ENCODE measurements around the gene RGS7. TPM values are rescaled to one million over a fixed set of nuclear protein-coding genes. Genes with fewer than 3 reads are reported as not detected.

Gene RGS7
- total RNA-seq, 1 donor from 2014 or later = not detected

GRCh38 chr1:240831191-240831631 is 525.8 kb downstream of the RGS7 start:
- Histone ChIP-seq H3K4me1 (no peaks in the 10 kb centered on the region), H3K27me3 (no peaks in the 10 kb centered on the region), H3K36me3 (no peaks in the 10 kb centered on the region), H3K27ac (no peak overlapping the region), H3K9me3 (no peaks in the 10 kb centered on the region), H3K4me3 (no peak overlapping the region)
- TF ChIP-seq CTCF (IDR thresholded peaks at IDR 0.05) = no peak
- intact Hi-C loops (cut with DNase I) = no loop called here
- DNase-seq (ENCODE audit: extremely low spot score in 2 of 2) = no peak

GRCh38 chr1:240829487-240829886 is 527.5 kb downstream of the RGS7 start:
- intact Hi-C loops (cut with DNase I) = no loop called here

GRCh38 chr1:240827786-240828185 is 529.2 kb downstream of the RGS7 start:
- H3K27ac ChIP-seq = no peak overlapping the region
- intact Hi-C loops (cut with DNase I) = no loop called here

More at GRCh38 chr1:240829487-240829886, 527.5 kb downstream of the RGS7 start:
- no peaks in the 10 kb centered on the region for H3K4me1 ChIP-seq
- no peaks in the 10 kb centered on the region for H3K27me3 ChIP-seq
- H3K4me3 ChIP-seq = no peak overlapping the region
- no peaks in the 10 kb centered on the region for H3K9me3 ChIP-seq
- no peak for DNase-seq (ENCODE audit: extremely low spot score in 2 of 2)
- TF ChIP-seq POLR2A (IDR thresholded peaks at IDR 0.05) = no peak
- TF ChIP-seq POLR2AphosphoS5 (IDR thresholded peaks at IDR 0.05; ENCODE audit: insufficient read depth in 1 of 2, low read depth in 1 of 2) = no peak
- no peak for TF ChIP-seq CTCF (IDR thresholded peaks at IDR 0.05)
- H3K27ac ChIP-seq = no peak overlapping the region
- H3K36me3 ChIP-seq = no peaks in the 10 kb centered on the region

GRCh38 chr1:240824238-240824637 is 532.8 kb downstream of the RGS7 start:
- Histone ChIP-seq H3K27ac (no peak overlapping the region), H3K4me3 (no peak overlapping the region), H3K9me3 (no peaks in the 10 kb centered on the region), H3K4me1 (no peaks in the 10 kb centered on the region), H3K36me3 (no peaks in the 10 kb centered on the region), H3K27me3 (no peaks in the 10 kb centered on the region)
- intact Hi-C loops (cut with DNase I) = no loop called here
- no peak for DNase-seq (ENCODE audit: extremely low spot score in 2 of 2)
- TF ChIP-seq CTCF (IDR thresholded peaks at IDR 0.05) (no peak), POLR2AphosphoS5 (IDR thresholded peaks at IDR 0.05; ENCODE audit: insufficient read depth in 1 of 2, low read depth in 1 of 2) (no peak), POLR2A (IDR thresholded peaks at IDR 0.05) (no peak)

More at GRCh38 chr1:240827786-240828185, 529.2 kb downstream of the RGS7 start:
- Histone ChIP-seq H3K4me1 (no peaks in the 10 kb centered on the region), H3K27me3 (no peaks in the 10 kb centered on the region), H3K4me3 (no peak overlapping the region), H3K9me3 (no peaks in the 10 kb centered on the region), H3K36me3 (no peaks in the 10 kb centered on the region)
- DNase-seq (ENCODE audit: extremely low spot score in 2 of 2) = no peak
- TF ChIP-seq CTCF (IDR thresholded peaks at IDR 0.05) (no peak), POLR2AphosphoS5 (IDR thresholded peaks at IDR 0.05; ENCODE audit: insufficient read depth in 1 of 2, low read depth in 1 of 2) (no peak), POLR2A (IDR thresholded peaks at IDR 0.05) (no peak)

- Histone ChIP-seq H3K9me3 (no peaks in the 10 kb centered on the region), H3K27me3 (no peaks in the 10 kb centered on the region), H3K27ac (no peak overlapping the region), H3K4me1 (no peaks in the 10 kb centered on the region), H3K4me3 (no peak overlapping the region), H3K36me3 (no peaks in the 10 kb centered on the region)
- intact Hi-C loops (cut with DNase I) = no loop called here
- no peak for TF ChIP-seq POLR2AphosphoS5 (IDR thresholded peaks at IDR 0.05; ENCODE audit: insufficient read depth in 1 of 2, low read depth in 1 of 2)
- TF ChIP-seq POLR2A (IDR thresholded peaks at IDR 0.05) = no peak
- TF ChIP-seq CTCF (IDR thresholded peaks at IDR 0.05) = no peak
- DNase-seq (ENCODE audit: extremely low spot score in 2 of 2) = no peak
Observed at GRCh38 chr1:240823357-240823756, 533.6 kb downstream of the RGS7 start.

Measured in vagina (tissue), 2 donors.